ENCODE measurements around the gene ATF4. TPM values are rescaled to one million over a fixed set of nuclear protein-coding genes. Genes with fewer than 3 reads are reported as not detected.

Gene ATF4
- total and polyA plus RNA-seq, 2 of the 13 experiments (the other 11 are each of a cell fraction or from before 2014, with no cell fraction given): 486 to 1,297 TPM

GRCh38 chr22:39478441-39478850 lies 41.9 kb upstream of the ATF4 start (continued):
- TF ChIP-seq ZNF598 (CRISPR knock-in tag; IDR thresholded peaks at IDR 0.05; ENCODE audit: borderline replicate concordance) (peak; percentile 49; the same call in 1 of the 2 replicates), ZNF543 (CRISPR knock-in tag; IDR thresholded peaks at IDR 0.05) (no peak), PBX3 (CRISPR knock-in tag; IDR thresholded peaks at IDR 0.05; ENCODE audit: borderline replicate concordance) (0 out of 2 replicates have a peak, but pooled peaks have one; percentile 55), MIER3 (CRISPR knock-in tag; IDR thresholded peaks at IDR 0.05; ENCODE audit: borderline replicate concordance) (peak; percentile 61; the same call in 1 of the 2 replicates), ATF3 (CRISPR knock-in tag; IDR thresholded peaks at IDR 0.05) (peak; percentile 65), ZNF143 (CRISPR knock-in tag; IDR thresholded peaks at IDR 0.05) (no peak), RBAK (CRISPR knock-in tag; IDR thresholded peaks at IDR 0.05) (no peak), YEATS4 (CRISPR knock-in tag; IDR thresholded peaks at IDR 0.05; ENCODE audit: borderline replicate concordance) (no peak), HHEX (CRISPR knock-in tag; IDR thresholded peaks at IDR 0.05) (no peak), ZMAT5 (CRISPR knock-in tag; IDR thresholded peaks at IDR 0.05; ENCODE audit: borderline replicate concordance, low read depth) (no peak)
- TF ChIP-seq, protein P1, sequence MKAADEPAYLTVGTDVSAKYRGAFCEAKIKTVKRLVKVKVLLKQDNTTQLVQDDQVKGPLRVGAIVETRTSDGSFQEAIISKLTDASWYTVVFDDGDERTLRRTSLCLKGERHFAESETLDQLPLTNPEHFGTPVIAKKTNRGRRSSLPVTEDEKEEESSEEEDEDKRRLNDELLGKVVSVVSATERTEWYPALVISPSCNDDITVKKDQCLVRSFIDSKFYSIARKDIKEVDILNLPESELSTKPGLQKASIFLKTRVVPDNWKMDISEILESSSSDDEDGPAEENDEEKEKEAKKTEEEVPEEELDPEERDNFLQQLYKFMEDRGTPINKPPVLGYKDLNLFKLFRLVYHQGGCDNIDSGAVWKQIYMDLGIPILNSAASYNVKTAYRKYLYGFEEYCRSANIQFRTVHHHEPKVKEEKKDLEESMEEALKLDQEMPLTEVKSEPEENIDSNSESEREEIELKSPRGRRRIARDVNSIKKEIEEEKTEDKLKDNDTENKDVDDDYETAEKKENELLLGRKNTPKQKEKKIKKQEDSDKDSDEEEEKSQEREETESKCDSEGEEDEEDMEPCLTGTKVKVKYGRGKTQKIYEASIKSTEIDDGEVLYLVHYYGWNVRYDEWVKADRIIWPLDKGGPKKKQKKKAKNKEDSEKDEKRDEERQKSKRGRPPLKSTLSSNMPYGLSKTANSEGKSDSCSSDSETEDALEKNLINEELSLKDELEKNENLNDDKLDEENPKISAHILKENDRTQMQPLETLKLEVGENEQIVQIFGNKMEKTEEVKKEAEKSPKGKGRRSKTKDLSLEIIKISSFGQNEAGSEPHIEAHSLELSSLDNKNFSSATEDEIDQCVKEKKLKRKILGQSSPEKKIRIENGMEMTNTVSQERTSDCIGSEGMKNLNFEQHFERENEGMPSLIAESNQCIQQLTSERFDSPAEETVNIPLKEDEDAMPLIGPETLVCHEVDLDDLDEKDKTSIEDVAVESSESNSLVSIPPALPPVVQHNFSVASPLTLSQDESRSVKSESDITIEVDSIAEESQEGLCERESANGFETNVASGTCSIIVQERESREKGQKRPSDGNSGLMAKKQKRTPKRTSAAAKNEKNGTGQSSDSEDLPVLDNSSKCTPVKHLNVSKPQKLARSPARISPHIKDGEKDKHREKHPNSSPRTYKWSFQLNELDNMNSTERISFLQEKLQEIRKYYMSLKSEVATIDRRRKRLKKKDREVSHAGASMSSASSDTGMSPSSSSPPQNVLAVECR (CRISPR knock-in tag; IDR thresholded peaks at IDR 0.05; ENCODE audit: borderline replicate concordance): peak; percentile 55; the same call in 1 of the 2 replicates
- TF ChIP-seq, protein P2, sequence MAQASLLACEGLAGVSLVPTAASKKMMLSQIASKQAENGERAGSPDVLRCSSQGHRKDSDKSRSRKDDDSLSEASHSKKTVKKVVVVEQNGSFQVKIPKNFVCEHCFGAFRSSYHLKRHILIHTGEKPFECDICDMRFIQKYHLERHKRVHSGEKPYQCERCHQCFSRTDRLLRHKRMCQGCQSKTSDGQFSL (CRISPR knock-in tag; IDR thresholded peaks at IDR 0.05): no peak

All from HepG2 (cell line).